NCI-H2107 treated with DMSO at 0.1 percent for 48 hours (cell line): Measurements from ENCODE around the gene ETV2.
"Not testable (repeated sequence)": the region's sequence is repeated elsewhere in the genome, so short reads cannot be mapped to it uniquely, and the experiment has no call there.

ENCODE experiments used
- DNase-seq: peaks from one replicate; lab custom pipeline; 2025; ENCODE audit not compliant: unreplicated experiment; lab: John Stamatoyannopoulos, UW

ETV2 gene

GRCh38 chr19:35623327-35624010, 18.1 kb upstream of the ETV2 start:
- DNase-seq, result no peak

GRCh38 chr19:35628264-35628564, 13.3 kb upstream of the ETV2 start:
- DNase-seq, result no peak

GRCh38 chr19:35628565-35629331, 12.8 kb upstream of the ETV2 start, which contains the start of gene RBM42:
TSS of gene RBM42 (plus strand) at chr19:35629036. CDS start at chr19:35629154, 118 bp downstream.
- DNase-seq, result peak; percentile 93

- no peak for DNase-seq
These were observed 12.3 kb upstream of the ETV2 start for GRCh38 chr19:35629332-35629633.

- DNase-seq, result no peak
These were observed 7.7 kb upstream of the ETV2 start for GRCh38 chr19:35633727-35634440.

- DNase-seq, result no peak
These were observed 4.9 kb upstream of the ETV2 start for GRCh38 chr19:35636651-35637050.

GRCh38 chr19:35637165-35637564, 4.4 kb upstream of the ETV2 start:
- DNase-seq, result no peak

- no peak for DNase-seq
These were observed 2.3 kb upstream of the ETV2 start for GRCh38 chr19:35639321-35639639.

- DNase-seq, result no peak
These were observed 1.7 kb upstream of the ETV2 start for GRCh38 chr19:35639863-35640262.

- DNase-seq, result no peak
These were observed 767 bp downstream of the ETV2 start for GRCh38 chr19:35642312-35642711.

- no peak for DNase-seq
These were observed 1.3 kb downstream of the ETV2 start for GRCh38 chr19:35642798-35643254.

GRCh38 chr19:35643255-35644205, 2.0 kb downstream of the ETV2 start:
- DNase-seq, result peak; percentile 35

- DNase-seq, result peak; percentile 86
These were observed 2.9 kb downstream of the ETV2 start for GRCh38 chr19:35644206-35644986.

- no peak for DNase-seq
These were observed 3.6 kb downstream of the ETV2 start for GRCh38 chr19:35644987-35645679.

GRCh38 chr19:35645680-35646511, 4.4 kb downstream of the ETV2 start:
- no peak for DNase-seq

GRCh38 chr19:35648017-35648961, 6.7 kb downstream of the ETV2 start, which contains the start of gene COX6B1:
TSS of gene COX6B1 (plus strand) at chr19:35648323. CDS start at chr19:35651244, 2,921 bp downstream.
- DNase-seq, result peak; percentile 98

- no peak for DNase-seq
These were observed 9.0 kb downstream of the ETV2 start for GRCh38 chr19:35650581-35650980.

- not testable (repeated sequence) for DNase-seq
These were observed 13.3 kb downstream of the ETV2 start for GRCh38 chr19:35654828-35655227.
